Measurements from ENCODE around the gene SPATA32. TPM values are rescaled to one million over a fixed set of nuclear protein-coding genes. Genes with fewer than 3 reads are reported as not detected.

The SPATA32 gene
- total RNA-seq, 2 donors from 2014 or later, result not detected

- DNase-seq, result no peak
- H3K27me3 ChIP-seq, result no peaks in the 10 kb centered on the region
- H3K9me3 ChIP-seq, result no peaks in the 10 kb centered on the region
- H3K27ac ChIP-seq, result no peak overlapping the region
- TF ChIP-seq CTCF (IDR thresholded peaks at IDR 0.05), result no peak
- H3K4me1 ChIP-seq, result peaks cover 20% of the 10 kb centered on the region
- H3K4me3 ChIP-seq, result no peak overlapping the region
- intact Hi-C loops (cut with DNase I), result no loop called here
- H3K9ac ChIP-seq (ENCODE audit: low read depth in 2 of 2, low read length in 2 of 2), result no peak overlapping the region
- peaks cover 5% of the 10 kb centered on the region for H3K36me3 ChIP-seq
These were observed 1.6 kb upstream of the SPATA32 start for GRCh38 chr17:45263477-45263860.

DNA sequence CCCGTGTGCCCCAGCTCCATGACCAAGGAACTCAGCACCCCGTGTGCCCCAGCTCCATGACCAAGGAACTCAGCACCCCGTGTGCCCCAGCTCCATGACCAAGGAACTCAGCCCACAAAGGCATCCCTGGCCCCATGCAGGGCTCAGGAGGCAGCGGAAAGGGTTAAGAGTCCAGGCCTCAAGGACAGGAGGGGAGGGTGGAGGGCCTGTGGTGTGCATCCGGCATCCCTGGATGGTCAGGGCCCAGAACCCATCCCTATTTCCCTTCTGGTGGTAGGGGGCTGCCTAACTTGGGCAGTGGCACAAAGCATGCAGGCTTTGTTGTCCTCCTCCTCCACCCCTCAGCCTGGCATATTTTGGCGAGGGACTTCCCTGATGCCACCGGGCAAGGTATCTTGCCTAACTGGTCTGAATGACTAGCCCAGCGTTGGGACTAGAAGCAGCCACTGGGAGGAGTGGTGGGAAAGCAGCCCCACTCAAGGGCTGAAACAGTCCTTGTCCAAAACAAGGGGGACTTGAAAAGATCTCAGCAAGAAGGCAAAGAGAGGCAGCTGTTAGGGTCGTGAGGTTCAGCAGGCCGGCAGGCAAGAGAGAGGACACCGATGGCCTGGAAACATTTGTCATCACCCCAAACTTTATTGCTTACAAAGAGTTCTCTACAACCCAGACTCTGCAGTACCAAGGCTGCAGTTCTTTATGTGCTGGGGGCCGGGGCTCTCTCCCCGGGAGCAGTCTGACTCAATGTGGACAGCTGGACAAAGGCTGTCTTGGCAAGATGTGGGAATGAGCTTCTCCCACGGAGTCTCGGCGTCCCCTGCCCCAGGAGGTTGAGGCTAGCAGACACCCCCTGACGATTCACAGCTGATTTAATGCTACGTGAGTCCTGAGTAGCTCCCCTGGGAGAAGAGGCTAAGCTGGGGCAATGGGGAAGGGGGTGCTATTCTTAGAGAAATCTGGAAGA lies 902 bp upstream of the SPATA32 start:
- no peak for TF ChIP-seq CTCF (IDR thresholded peaks at IDR 0.05)
- H3K9ac ChIP-seq (ENCODE audit: low read depth in 2 of 2, low read length in 2 of 2), result peak overlapping the region; percentile 68 to 78
- H3K27me3 ChIP-seq, result no peaks in the 10 kb centered on the region
- H3K27ac ChIP-seq, result no peak overlapping the region
- H3K9me3 ChIP-seq, result no peaks in the 10 kb centered on the region
- H3K4me3 ChIP-seq, result peak overlapping the region; percentile 61
- H3K4me1 ChIP-seq, result peaks cover 20% of the 10 kb centered on the region
- H3K36me3 ChIP-seq, result peaks cover 5% of the 10 kb centered on the region
- intact Hi-C loops (cut with DNase I), result no loop called here
- DNase-seq, result no peak

DNA sequence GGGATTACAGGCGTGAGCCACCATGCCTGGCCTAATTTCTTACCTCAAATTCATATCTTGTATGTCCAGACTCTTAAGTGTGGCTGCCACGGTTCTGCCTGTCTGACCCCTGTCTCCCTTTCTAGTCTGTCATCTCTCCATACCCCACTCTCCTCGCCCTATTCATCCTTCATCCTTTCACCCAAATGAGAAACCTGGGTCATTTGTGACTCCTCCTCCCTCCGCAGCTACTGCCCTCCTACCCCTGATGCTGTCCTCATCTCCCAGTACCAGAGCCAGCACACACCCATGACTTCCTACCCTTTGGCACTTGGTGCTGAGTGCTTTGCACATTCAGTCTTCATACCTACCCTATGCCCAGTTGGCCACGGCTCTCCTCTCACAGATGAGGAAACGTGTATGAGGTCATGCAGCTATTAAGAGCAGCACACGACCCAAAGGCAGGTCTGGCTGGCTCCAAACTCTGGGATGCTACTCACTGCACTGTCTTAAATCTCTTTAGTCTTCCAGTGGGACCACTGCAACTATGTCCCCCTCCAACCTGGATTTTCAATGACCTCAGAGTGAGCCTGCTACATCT lies 1.6 kb downstream of the SPATA32 start:
- no peak for TF ChIP-seq CTCF (IDR thresholded peaks at IDR 0.05)
- DNase-seq, result no peak
- Histone ChIP-seq H3K27ac (no peak overlapping the region), H3K4me3 (no peak overlapping the region), H3K36me3 (no peaks in the 10 kb centered on the region), H3K4me1 (peaks cover 11% of the 10 kb centered on the region), H3K9ac (ENCODE audit: low read depth in 2 of 2, low read length in 2 of 2) (no peak overlapping the region), H3K27me3 (no peaks in the 10 kb centered on the region), H3K9me3 (no peaks in the 10 kb centered on the region)
- intact Hi-C loops (cut with DNase I), result no loop called here

DNA sequence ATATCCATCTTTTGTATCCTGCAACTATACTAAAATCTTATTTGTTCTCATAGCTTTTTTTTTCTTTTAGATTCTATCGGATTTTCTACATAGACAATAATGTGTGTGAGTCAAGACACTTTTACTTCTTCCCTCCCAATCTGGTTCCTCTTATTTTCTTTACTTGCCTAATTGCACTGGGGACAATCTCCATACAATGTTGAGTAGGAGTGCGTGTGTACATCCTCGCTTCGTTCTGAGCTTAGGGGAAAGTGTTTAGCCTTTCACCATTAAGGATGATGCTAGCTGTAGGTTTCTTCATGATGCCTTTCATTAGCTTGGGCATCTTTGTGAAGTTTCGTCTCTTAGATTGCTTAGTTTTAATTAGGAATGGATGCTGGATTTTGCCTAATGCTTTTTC lies 2.9 kb downstream of the SPATA32 start:
- Histone ChIP-seq H3K4me3 (no peak overlapping the region), H3K9ac (ENCODE audit: low read depth in 2 of 2, low read length in 2 of 2) (no peak overlapping the region), H3K9me3 (no peaks in the 10 kb centered on the region), H3K36me3 (no peaks in the 10 kb centered on the region), H3K4me1 (peaks cover 7% of the 10 kb centered on the region), H3K27me3 (no peaks in the 10 kb centered on the region), H3K27ac (no peak overlapping the region)
- intact Hi-C loops (cut with DNase I), result no loop called here
- TF ChIP-seq CTCF (IDR thresholded peaks at IDR 0.05), result no peak
- no peak for DNase-seq

- intact Hi-C loops (cut with DNase I), result no loop called here
These were observed 4.8 kb downstream of the SPATA32 start for GRCh38 chr17:45257115-45257514.

More at GRCh38 chr17:45257115-45257514, 4.8 kb downstream of the SPATA32 start:
- no peak for TF ChIP-seq CTCF (IDR thresholded peaks at IDR 0.05)
- Histone ChIP-seq H3K4me3 (no peak overlapping the region), H3K27me3 (no peaks in the 10 kb centered on the region), H3K9ac (ENCODE audit: low read depth in 2 of 2, low read length in 2 of 2) (no peak overlapping the region), H3K27ac (no peak overlapping the region), H3K36me3 (no peaks in the 10 kb centered on the region), H3K4me1 (peaks cover 5% of the 10 kb centered on the region), H3K9me3 (no peaks in the 10 kb centered on the region)
- DNase-seq, result no peak
